H1 (cell line): Measurements from ENCODE around the gene FAM228A. TPM values are rescaled to one million over a fixed set of nuclear protein-coding genes. Genes with fewer than 3 reads are reported as not detected.

ENCODE experiments used
- CTCF ChIA-PET: fragments of 300-600 bp; sonication (Branson Sonifier 250); formaldehyde crosslinking; loops from one replicate; lab custom pipeline; 2021; ENCODE audit not compliant: partially characterized antibody; lab: Charles Lee
- POLR2A ChIA-PET: fragments of 300-600 bp; sonication (Branson Sonifier 250); formaldehyde crosslinking; loops from one replicate; lab custom pipeline; 2021; ENCODE audit warnings: inconsistent platforms; ENCODE audit not compliant: partially characterized antibody; lab: Charles Lee
- DNase-seq, 2 experiments: peaks; one replicate each; pipeline versions ENCODE4 v3.0.0 to v3.0.0-alpha.2; 2010 to 2022; ENCODE audit warnings: low spot score in 2 of 2, low read depth in 1 of 2, mixed read lengths in 1 of 2
- FAIRE-seq: peaks from 2 replicates; lab custom pipeline; 2011; peaks lifted over from hg19 to GRCh38; lab: Jason Lieb, UNC
- H2AFZ ChIP-seq: 2 replicates; pipeline ENCODE4 v1.8.1; 2012; ENCODE audit warnings: low read length, inconsistent platforms
- H2AK5ac ChIP-seq: 2 replicates; pipeline ENCODE4 v1.6.1; 2013; ENCODE audit warnings: low read depth, low read length
- H2BK120ac ChIP-seq: replicated peaks from 2 replicates; pipeline ENCODE3; 2013; ENCODE audit warnings: low read depth, low read length, inconsistent platforms
- H2BK12ac ChIP-seq: 2 replicates; pipeline ENCODE4 v1.6.1; 2013; ENCODE audit warnings: low read depth, low read length
- H2BK15ac ChIP-seq: 2 replicates; pipeline ENCODE4 v1.6.1; 2013; ENCODE audit warnings: low read length
- H2BK20ac ChIP-seq: 2 replicates; pipeline ENCODE4 v1.6.1; 2013; ENCODE audit warnings: low read length
- H2BK5ac ChIP-seq: 2 replicates; pipeline ENCODE4 v1.6.1; 2013; ENCODE audit warnings: low read depth, low read length
- H3K14ac ChIP-seq: 2 replicates; pipeline ENCODE4 v1.6.1; 2013; ENCODE audit warnings: inconsistent platforms; ENCODE audit not compliant: insufficient read length
- H3K18ac ChIP-seq: 2 replicates; pipeline ENCODE4 v1.6.1; 2013; ENCODE audit warnings: low read length; ENCODE audit errors: extremely low read depth
- H3K23ac ChIP-seq: 2 replicates; pipeline ENCODE4 v1.6.1; 2013; ENCODE audit warnings: inconsistent platforms; ENCODE audit not compliant: insufficient read length
- H3K23me2 ChIP-seq: 2 replicates; pipeline ENCODE4 v1.6.1; 2013; ENCODE audit warnings: low read depth, low read length
- H3K27ac ChIP-seq: 2 replicates; pipeline ENCODE4 v1.6.1; 2011; ENCODE audit warnings: low read depth, low read length, inconsistent platforms
- H3K27me3 ChIP-seq, 4 experiments: replicated peaks in 1 of 4; 1 replicate in 1 of 4; 2 replicates in 3 of 4; pipeline versions ENCODE4 v1.6.1 to v1.8.1; 2011 to 2013; ENCODE audit warnings: low read length in 3 of 4, mild to moderate bottlenecking in 3 of 4, inconsistent platforms in 2 of 4, mixed read lengths in 2 of 4, moderate library complexity in 1 of 4; ENCODE audit not compliant: control insufficient read depth in 3 of 4, insufficient read depth in 3 of 4; ENCODE audit errors: extremely low read depth in 1 of 4
- H3K36me3 ChIP-seq, 4 experiments: 2 replicates each; pipeline versions ENCODE4 v1.6.1 to v1.8.1; 2011 to 2013; ENCODE audit warnings: mild to moderate bottlenecking in 4 of 4, low read length in 3 of 4, moderate library complexity in 2 of 4, control low read depth in 1 of 4, inconsistent platforms in 1 of 4; ENCODE audit not compliant: insufficient read depth in 4 of 4, control insufficient read depth in 2 of 4
- H3K4ac ChIP-seq: replicated peaks from 2 replicates; pipeline ENCODE3; 2013; ENCODE audit warnings: low read length, low read depth, mixed read lengths, inconsistent platforms; ENCODE audit not compliant: insufficient read length
- H3K4me1 ChIP-seq, 4 experiments: replicated peaks in 1 of 4; 1 replicate in 1 of 4; 2 replicates in 3 of 4; pipeline versions ENCODE4 v1.6.1 to v1.8.1; 2011 to 2013; ENCODE audit warnings: low read length in 3 of 4, inconsistent platforms in 2 of 4, mixed read lengths in 1 of 4; ENCODE audit not compliant: insufficient read depth in 4 of 4, control insufficient read depth in 3 of 4
- H3K4me2 ChIP-seq, 2 experiments: 2 replicates each; pipeline versions ENCODE4 v1.6.1 to v1.8.1; 2011 to 2013; ENCODE audit warnings: low read depth in 2 of 2, low read length in 2 of 2, control low read depth in 1 of 2, inconsistent platforms in 1 of 2, mild to moderate bottlenecking in 1 of 2; ENCODE audit not compliant: insufficient read depth in 1 of 2
- H3K4me3 ChIP-seq, 4 experiments: fragments of 200-600, 300-600 bp in 1 of 4; sonication (generic), shearing (Covaris generic), sonication (Bioruptor Twin) in 1 of 4; 2 replicates each; pipeline versions ENCODE4 v1.5.1 to v1.8.1; 2011 to 2016; ENCODE audit warnings: low read length in 4 of 4, low read depth in 3 of 4, control low read depth in 2 of 4, inconsistent platforms in 2 of 4, mild to moderate bottlenecking in 2 of 4, mixed read lengths in 1 of 4, moderate library complexity in 1 of 4; ENCODE audit not compliant: insufficient read depth in 2 of 4; ENCODE audit errors: extremely low read depth in 1 of 4
- H3K56ac ChIP-seq: replicated peaks from 2 replicates; pipeline ENCODE3; 2013; ENCODE audit warnings: low read depth, mild to moderate bottlenecking, mixed read lengths, low read length, inconsistent platforms; ENCODE audit not compliant: insufficient read length
- H3K79me1 ChIP-seq: 2 replicates; pipeline ENCODE4 v1.6.1; 2013; ENCODE audit warnings: low read depth, low read length, control low read depth
- H3K79me2 ChIP-seq, 2 experiments: 2 replicates each; pipeline versions ENCODE4 v1.6.1 to v1.8.1; 2012 to 2013; ENCODE audit warnings: low read length in 2 of 2, mild to moderate bottlenecking in 2 of 2, inconsistent platforms in 1 of 2; ENCODE audit not compliant: insufficient read depth in 2 of 2, control insufficient read depth in 1 of 2
- H3K9ac ChIP-seq, 4 experiments: replicated peaks in 1 of 4; 1 replicate in 1 of 4; 2 replicates in 3 of 4; pipeline versions ENCODE4 v1.6.1 to v1.8.1; 2011 to 2013; ENCODE audit warnings: low read depth in 3 of 4, low read length in 3 of 4, control low read depth in 2 of 4, mild to moderate bottlenecking in 2 of 4, moderate library complexity in 2 of 4, inconsistent platforms in 1 of 4; ENCODE audit errors: extremely low read depth in 1 of 4
- H3K9me3 ChIP-seq, 2 experiments: 2 replicates each; pipeline versions ENCODE4 v1.6.1 to v1.8.1; 2012 to 2013; ENCODE audit warnings: mild to moderate bottlenecking in 2 of 2, moderate library complexity in 2 of 2, control low read depth in 1 of 2, inconsistent platforms in 1 of 2, low read depth in 1 of 2, low read length in 1 of 2, mixed read lengths in 1 of 2; ENCODE audit not compliant: insufficient read depth in 2 of 2
- H4K20me1 ChIP-seq, 2 experiments: replicated peaks in 1 of 2; 2 replicates each; pipeline versions ENCODE3 to v1.8.1; 2011 to 2013; ENCODE audit warnings: inconsistent platforms in 2 of 2, low read length in 2 of 2, mild to moderate bottlenecking in 1 of 2; ENCODE audit not compliant: insufficient read depth in 2 of 2, control insufficient read depth in 1 of 2
- H4K5ac ChIP-seq: 2 replicates; pipeline ENCODE4 v1.6.1; 2013; ENCODE audit warnings: low read length, low read depth, mixed read lengths, inconsistent platforms; ENCODE audit not compliant: insufficient read length
- H4K8ac ChIP-seq: 2 replicates; pipeline ENCODE4 v1.8.0; 2013; ENCODE audit warnings: mild to moderate bottlenecking, moderate library complexity, low read length, inconsistent platforms; ENCODE audit not compliant: insufficient read depth; ENCODE audit errors: extremely low read depth
- H4K91ac ChIP-seq: replicated peaks from 2 replicates; pipeline ENCODE3; 2013; ENCODE audit warnings: low read length, mixed read lengths, inconsistent platforms; ENCODE audit not compliant: insufficient read length
- BACH1 ChIP-seq: IDR thresholded peaks from 2 replicates; pipeline ENCODE4 v1.6.1; 2012; ENCODE audit warnings: low read length, improper control_type of control experiment
- GABPA ChIP-seq: IDR thresholded peaks from 2 replicates; pipeline ENCODE4 v1.6.1; 2011; ENCODE audit warnings: mild to moderate bottlenecking, low read length, moderate library complexity, borderline replicate concordance; ENCODE audit not compliant: insufficient read depth
- JUND ChIP-seq: IDR thresholded peaks from 2 replicates; pipeline ENCODE4 v1.6.1; 2011; ENCODE audit warnings: mild to moderate bottlenecking, improper control_type of control experiment, low read length
- SAP30 ChIP-seq: fragments of 300-600 bp; sonication (generic); IDR thresholded peaks from 2 replicates; pipeline ENCODE4 v1.7.1; 2012; ENCODE audit warnings: low read length, moderate library complexity, mild to moderate bottlenecking, inconsistent platforms; ENCODE audit not compliant: insufficient read depth, insufficient replicate concordance
- TCF12 ChIP-seq: IDR thresholded peaks from 2 replicates; pipeline ENCODE4 v1.6.1; 2011; ENCODE audit warnings: low read depth, mild to moderate bottlenecking, low read length
- polyA plus RNA-seq, 7 experiments: library from polyadenylated mRNA; depleted of rRNA in 3 of 7; stranded (reverse) in 5 of 7; unstranded in 2 of 7; fragments of >200 nt in 5 of 7; fragments of 200-250 nt in 2 of 7; gene quantifications; 1 replicate in 5 of 7; 2 replicates in 1 of 7; 4 replicates in 1 of 7; pipeline versions ENCODE4 v1.2.1 to v1.2.3, GENCODE V29; 2011 to 2013; ENCODE audit warnings: missing spikeins in 2 of 7, mixed read lengths in 2 of 7
- total RNA-seq: library from RNA; stranded (reverse); fragmentation: NEBNext Ultra II Directional; extraction: Animal tissue kit (Norgen Biotek cat#: 25700); gene quantifications from 2 replicates; pipeline ENCODE4 v1.2.1, GENCODE V29; 2021

FAM228A gene
- total and polyA plus RNA-seq, 2 of the 8 experiments (the other 6 are each of a cell fraction or from before 2014, with no cell fraction given), result not detected

- no peak overlapping the region for H3K14ac ChIP-seq
- no peak overlapping the region for H3K4ac ChIP-seq
- H3K9ac ChIP-seq, result no peak overlapping the region
- H3K4me2 ChIP-seq, result no peak overlapping the region
- H3K4me3 ChIP-seq, result no peak overlapping the region
- no peaks in the 10 kb centered on the region for H3K79me1 ChIP-seq
- H2AFZ ChIP-seq, result no peak overlapping the region
- H3K4me1 ChIP-seq, result no peaks in the 10 kb centered on the region
- no peak overlapping the region for H2BK120ac ChIP-seq
- no peak overlapping the region for H2BK15ac ChIP-seq
- no peaks in the 10 kb centered on the region for H4K20me1 ChIP-seq
- H3K79me2 ChIP-seq, result no peaks in the 10 kb centered on the region
- FAIRE-seq (no peak), DNase-seq (no peak)
- no peaks in the 10 kb centered on the region for H3K36me3 ChIP-seq
- no peak overlapping the region for H2BK20ac ChIP-seq
- H2AK5ac ChIP-seq, result no peak overlapping the region
- no peak overlapping the region for H4K91ac ChIP-seq
- H3K27me3 ChIP-seq, result no peaks in the 10 kb centered on the region
- H2BK5ac ChIP-seq, result no peak overlapping the region
- no peak overlapping the region for H4K5ac ChIP-seq
- no peak overlapping the region for H2BK12ac ChIP-seq
- ChIA-PET CTCF (interaction anchor here (1.2 to 1.6 kb wide), 2 partner anchors 24 to 96 kb away, joined by 4 read pairs; partner anchors contain the start of gene TP53I3), POLR2A (no interaction called here)
- no peak overlapping the region for H4K8ac ChIP-seq
- no peaks in the 10 kb centered on the region for H3K9me3 ChIP-seq
- H3K18ac ChIP-seq, result no peak overlapping the region
- H3K23ac ChIP-seq, result no peak overlapping the region
- H3K27ac ChIP-seq, result no peak overlapping the region
- H3K56ac ChIP-seq, result no peak overlapping the region
- no peaks in the 10 kb centered on the region for H3K23me2 ChIP-seq
- TF ChIP-seq BACH1 (no peak), JUND (no peak), TCF12 (no peak), GABPA (no peak), SAP30 (no peak)
These were observed 4.8 kb downstream of the FAM228A start for GRCh38 chr2:24179683-24180082.
